ENCODE measurements around the gene CALB2.
A peak's percentile ranks its signal among the peaks of the same experiment; 100 is the strongest.
"Not testable (repeated sequence)": the region's sequence is repeated elsewhere in the genome, so short reads cannot be mapped to it uniquely, and the experiment has no call there.

The CALB2 gene

DNA sequence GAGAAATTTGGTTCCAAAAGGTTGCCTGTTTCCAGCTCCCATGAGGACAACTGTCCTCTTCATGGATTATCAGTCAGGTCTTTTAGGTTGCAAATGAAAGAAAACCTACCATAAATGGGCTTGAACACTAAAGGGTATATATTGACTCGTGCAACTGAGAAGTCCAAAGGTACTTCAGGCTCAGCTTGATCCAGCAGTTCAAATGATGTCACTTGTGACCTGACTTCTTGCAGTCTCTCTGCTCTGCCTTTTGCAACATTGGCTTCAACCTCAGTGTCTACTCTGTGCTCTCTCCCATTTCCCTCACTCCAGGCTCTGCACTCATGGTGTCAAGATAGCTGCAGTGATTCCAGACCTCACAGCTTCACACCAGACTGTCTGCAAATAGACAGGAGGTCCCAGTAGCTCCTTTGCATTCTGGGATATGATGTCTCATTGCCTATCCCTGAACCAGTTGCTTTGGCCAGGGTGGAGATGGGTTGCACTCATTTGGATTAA, 5.5 kb upstream of the CALB2 start:
- DNase-seq (ENCODE audit: low read depth in 2 of 2), result no peak

DNA sequence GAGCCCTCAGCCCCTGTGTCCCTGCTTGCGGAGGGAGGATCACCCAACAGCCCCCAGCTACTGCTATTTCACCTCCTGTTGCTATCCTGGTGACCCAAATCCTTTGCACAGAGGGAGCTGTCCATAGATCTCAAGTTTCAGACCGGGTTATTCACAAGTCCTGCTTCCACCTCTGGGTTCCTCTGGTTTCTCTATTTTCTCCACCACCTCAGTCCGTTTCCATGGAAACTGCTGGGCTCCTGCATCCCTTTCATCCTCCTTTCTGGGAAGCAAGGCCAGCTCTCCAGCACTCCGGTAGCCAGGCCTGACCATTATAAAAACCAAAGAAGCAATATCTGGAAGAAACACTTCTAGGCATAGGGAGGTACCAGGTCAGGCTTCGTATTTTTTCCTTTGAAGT, 4.8 kb upstream of the CALB2 start:
- no peak for DNase-seq (ENCODE audit: low read depth in 2 of 2)

DNA sequence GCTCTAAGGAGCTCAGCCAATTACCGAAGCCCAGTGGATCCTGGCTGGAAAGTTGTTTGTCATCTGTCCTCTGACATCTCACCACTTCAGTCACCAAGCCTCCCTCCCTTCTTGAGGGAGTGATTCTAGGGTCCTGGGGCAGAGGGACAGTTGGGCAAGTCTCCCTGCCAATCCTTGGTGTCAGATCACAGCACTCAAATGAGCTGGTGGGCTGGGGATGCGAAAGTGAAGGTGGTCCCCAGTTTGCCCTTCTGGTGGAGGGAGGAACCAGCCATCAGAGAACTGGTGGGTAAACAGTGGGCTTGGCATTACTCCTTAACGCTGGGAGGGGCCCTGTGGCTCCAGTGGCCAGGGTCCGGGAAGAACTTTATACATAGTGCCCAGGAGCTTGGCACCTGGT, 4.4 kb upstream of the CALB2 start:
- DNase-seq (ENCODE audit: low read depth in 2 of 2), result no peak

DNA sequence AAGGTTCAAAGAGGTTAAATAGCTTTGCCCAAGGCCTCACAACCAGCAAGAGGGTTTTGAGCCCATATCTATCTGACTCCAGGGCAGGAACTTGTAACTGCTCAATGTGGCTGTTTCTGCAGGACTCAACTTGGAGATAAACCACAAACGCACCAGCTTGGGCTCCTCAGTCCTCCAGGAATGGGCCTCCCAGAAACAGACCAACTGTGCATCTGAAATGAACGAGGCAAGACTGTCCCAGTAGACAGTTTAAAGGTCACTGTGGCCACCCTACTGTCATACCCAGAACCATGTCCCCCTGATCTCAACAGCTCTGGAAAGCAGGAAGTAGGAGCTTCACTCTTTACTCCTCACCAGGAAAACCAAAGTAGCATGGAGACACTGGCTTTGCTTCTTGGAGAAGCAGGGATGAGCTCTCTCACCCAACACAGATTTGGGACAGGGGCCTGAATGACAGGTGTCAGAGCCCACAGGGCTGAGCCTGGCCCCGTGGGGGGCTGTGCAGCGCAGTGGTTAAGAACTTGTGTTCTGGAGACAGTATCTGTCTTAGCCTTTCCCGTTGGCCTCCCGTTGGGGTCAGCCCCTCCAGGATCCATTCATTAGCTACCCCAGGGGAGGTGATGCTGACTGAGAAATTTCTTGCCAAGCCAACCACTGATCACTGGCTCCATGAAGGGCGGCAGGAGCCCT, 2.3 kb upstream of the CALB2 start:
- DNase-seq (ENCODE audit: low read depth in 2 of 2), result no peak

DNA sequence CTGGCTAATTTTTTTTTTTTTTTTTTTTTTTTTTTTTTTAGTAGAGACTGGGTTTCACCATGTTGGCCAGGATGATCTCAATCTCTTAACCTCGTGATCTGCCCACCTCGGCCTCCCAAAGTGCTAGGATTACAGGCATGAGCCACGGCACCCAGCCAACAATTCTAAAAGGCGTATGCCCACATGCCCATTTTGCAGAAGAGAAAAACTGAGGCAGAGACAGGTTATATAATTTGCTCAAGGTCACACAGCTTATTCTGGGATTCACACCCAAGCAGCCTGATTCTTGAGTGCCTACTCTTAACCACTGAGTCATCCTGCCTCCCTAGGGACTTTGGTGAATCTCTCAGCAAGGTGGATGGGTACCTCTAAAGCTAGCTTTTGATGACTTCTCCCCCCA, 1.6 kb upstream of the CALB2 start:
- not testable (repeated sequence) for DNase-seq (ENCODE audit: low read depth in 2 of 2)

DNA sequence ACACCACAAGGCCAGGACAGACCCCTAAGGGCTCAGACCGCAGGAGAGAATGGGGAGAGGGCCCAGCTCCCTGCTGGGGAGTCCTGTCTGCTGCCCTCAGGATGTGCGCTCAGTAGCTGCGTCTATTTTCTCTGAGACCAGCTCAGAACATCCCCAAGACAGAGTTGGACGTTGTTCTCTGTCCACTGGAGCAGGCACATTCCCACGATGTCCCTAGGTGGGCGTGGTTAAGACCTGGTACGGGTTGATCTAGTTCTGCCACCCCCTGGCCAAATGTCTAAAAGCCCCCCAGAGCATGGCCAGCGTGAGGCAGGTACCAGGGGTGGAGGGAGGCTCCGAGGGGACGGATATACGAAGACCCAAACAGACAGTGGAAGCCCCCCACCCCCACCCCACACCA, 842 bp upstream of the CALB2 start:
- DNase-seq (ENCODE audit: low read depth in 2 of 2), result no peak

DNA sequence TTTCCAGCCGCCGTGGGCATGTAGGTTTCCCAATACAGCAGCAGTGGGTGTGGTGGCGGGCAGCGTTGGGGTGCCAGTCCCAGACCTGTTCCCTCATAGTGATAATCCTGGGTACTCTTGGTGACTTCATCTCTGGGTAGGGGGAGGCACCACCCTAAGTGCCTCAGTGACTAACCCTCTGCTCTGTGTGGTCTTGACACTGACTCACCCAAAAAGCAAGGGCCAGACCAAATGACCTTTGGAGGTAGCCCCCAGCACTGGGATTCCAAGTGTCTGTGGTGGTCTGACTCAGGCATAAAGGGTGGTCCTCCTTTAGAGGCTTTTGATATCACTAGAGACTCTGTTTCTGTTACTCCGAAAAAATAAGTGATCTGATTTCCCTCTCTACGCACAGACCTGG, 908 bp downstream of the CALB2 start:
- DNase-seq (ENCODE audit: low read depth in 2 of 2), result no peak

DNA sequence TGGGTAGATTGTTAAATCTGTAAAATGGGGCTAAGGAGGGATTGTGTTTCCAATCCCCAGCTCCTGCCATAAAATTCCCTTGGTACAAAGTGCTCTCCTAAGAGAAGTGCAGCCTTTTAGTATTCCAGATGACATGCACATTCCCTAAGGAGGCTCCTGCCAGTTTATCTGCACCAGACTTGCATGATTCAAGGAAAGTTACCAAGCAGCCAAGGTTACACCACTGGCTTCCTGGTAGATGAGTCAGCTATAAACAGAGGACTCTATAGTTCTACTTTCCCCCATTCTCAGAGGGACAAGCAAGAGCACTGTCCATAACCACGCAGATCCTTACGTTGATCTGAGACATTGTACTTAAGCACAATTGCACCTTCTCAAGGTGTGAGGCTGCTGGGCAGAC, 1.9 kb downstream of the CALB2 start:
- DNase-seq (ENCODE audit: low read depth in 2 of 2), result no peak

DNA sequence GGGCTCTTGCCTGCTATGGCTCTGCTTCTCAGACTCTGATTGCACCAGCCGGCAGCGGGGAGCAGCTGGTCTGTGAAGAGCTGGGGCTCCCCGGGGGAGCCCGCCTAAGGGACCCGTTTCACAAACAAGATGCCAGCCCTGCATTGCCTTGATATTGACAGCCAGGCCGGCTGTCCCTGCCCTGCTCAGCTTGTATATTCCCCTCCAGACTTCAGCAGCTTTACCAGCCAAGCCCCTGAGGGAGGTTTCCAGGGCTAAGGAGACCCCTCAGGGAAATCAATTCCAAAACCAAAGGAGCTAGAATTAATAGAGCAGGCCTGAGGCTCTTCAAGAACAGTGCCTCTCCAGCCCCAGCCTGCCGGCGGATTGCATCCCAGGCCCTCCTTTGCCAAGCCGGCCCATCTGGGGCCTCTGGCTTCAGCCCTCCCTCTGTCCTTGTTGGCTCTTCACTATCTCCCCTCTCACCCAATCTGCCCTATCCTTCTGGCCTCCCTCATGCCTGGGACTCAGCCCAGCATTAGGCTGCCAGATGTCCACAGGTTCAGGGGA, 5.7 kb downstream of the CALB2 start:
- DNase-seq (ENCODE audit: low read depth in 2 of 2), result no peak

DNA sequence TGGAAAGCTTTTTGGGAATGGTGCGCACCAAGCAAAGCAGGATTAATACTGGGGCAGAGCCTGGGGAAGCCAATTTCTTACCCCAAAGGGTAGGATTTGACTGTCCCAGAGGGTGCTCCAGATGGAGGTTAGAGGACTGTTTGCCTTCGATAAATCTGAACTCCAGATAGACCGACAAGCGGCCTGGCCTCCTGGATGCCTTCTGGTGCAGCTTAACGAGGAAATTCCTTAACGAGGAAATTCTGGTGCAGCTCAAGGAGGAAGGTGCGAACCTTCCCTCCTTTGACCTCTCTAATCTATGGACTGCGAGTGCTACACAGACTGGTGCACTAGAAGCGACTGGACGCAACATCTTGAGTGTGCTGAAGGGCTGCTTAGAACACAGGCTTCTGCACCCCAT, 6.5 kb downstream of the CALB2 start:
- DNase-seq (ENCODE audit: low read depth in 2 of 2), result no peak

DNA sequence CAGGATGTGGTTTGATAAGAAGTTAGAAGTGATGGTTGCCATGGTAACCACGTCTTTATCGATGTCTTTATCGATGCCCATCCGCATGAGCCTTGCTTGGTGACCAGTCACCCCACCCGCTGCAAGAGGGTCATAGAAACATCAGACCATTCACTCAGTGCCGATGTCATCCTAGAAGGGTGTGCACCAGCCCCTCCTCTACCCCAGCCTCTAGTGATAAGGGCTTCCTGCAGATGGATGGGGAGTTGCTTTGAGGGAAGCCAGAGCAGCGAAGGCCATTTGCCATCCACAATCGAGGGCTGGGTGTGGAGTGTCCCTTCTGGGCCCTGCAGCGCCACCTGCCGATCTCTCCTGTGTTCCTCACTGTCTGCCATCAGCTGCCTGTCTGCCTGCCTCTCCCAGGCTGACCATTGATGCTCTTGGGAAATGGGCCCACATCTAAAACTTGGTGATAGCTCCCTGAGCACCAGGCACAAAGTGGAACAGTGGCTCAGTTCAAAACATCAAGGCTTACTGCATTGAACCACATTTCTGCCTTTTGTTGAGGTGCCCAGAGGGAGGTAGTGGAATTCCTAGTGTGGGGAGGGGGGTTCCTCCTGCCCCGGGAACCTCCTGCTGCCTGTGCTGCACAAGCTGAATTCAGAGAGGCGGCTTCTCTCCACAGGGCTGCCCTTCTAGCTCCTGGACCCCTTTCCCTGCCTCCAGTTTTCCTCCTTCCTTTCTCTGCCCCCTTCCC, 8.9 kb downstream of the CALB2 start:
- peak in 1 of 2 donors; percentile 20 for DNase-seq (ENCODE audit: low read depth in 2 of 2)

DNA sequence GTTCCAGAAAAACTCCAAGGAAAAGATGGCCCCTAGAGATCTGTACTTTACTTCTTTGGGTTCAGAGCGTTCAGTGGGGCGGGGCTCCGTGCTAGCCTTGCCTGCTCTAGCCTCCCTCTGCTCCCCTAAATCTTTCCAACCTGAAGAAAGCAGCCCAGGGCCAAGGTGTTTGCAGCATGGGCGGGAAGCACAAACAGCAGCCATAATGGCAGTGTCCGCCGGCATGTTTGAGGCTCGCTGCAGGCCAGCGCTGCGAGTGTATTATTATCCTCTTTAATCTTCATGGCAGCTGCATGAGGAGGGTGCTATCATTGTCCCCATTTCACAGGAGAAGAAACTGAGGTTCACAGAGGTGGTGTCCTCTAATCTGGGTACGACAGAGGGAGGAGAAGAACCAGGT, 10.4 kb downstream of the CALB2 start:
- no peak for DNase-seq (ENCODE audit: low read depth in 2 of 2)

DNA sequence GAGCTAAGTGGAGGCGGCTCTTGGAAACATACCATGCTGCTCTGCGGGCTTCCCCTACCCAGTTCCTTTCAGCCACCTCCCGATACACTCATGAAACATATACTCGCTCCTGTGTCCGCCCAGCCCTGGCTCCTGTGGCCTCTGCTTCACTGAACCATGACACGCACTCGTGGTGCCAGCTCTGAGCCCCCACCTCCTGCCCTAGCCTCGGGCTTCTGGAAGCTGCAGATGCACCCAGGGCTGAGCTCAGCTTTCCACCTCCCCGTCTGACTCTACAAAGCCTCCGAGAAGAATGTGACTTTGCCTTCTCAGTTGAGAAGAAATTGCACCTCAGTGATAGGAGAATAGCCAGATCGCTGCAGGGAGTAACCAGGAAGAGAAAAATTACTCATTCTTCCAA, 11.0 kb downstream of the CALB2 start:
- DNase-seq (ENCODE audit: low read depth in 2 of 2), result no peak

DNA sequence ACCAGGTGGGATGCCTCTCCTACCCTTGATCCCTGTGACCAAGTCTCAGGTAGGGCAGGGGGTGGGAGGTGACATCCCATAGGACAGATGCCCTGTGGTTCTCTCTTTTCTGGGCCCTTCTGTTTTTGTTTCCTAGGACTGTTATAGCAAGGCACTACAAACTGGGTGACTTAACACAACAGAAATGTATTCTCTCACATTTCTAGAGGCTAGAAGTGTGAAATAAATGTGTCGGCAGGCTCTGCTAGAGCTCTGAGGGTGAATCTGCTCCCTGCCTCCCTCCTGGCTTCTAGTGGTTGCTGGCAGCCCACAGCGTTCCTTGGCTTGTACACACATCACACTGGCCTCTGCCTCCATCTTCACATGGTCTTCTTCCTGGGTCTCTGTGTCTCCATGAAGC, 12.7 kb downstream of the CALB2 start:
- DNase-seq (ENCODE audit: low read depth in 2 of 2), result no peak

DNA sequence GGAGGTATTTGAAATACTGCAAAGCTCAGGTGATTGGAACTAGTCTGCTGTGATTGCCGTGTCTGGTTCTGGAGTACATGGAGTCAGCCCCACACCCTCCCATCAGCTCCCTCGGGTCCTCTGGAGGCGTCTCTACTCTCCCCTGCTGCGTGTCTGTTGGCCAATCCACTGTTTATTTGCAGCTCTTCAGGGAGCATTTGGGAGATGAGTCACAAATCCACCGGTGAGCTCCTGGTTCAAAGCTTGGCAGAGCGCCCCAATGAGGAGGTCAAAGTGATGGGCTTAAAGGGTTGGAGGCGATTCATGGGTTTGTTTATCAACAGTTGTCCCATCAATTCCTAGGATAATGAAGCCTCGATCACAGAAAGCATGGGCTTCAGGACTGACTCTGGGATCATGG, 14.6 kb downstream of the CALB2 start:
- no peak for DNase-seq (ENCODE audit: low read depth in 2 of 2)

DNA sequence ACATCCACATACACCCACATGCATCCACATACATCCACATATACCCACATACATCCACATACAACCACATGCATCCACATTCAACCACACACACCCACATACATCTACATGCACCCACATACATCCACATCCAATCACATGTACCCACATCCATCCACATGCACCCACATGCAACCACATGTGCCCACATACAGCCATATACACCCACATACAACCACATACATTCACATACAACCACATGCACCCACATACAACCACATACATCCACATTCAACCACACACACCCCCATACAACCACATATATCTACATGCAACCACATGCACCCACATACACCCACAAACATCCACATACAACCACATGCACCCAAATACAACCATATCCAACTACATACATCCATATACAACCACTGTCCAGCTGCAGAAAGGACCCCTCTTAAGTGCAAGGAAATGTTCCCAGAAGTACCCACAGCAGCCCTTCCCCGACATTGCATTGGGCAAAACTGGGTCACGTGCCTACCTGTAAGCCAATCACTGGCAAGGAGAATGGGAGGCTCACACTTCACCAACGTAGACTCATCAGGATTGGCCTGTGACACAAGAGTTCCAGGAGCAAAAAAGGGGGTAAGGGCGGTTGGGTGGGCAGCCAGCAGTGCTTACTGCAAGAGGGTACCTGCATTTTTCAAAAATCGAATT, 18.1 kb downstream of the CALB2 start:
- no peak for DNase-seq (ENCODE audit: low read depth in 2 of 2)

DNA sequence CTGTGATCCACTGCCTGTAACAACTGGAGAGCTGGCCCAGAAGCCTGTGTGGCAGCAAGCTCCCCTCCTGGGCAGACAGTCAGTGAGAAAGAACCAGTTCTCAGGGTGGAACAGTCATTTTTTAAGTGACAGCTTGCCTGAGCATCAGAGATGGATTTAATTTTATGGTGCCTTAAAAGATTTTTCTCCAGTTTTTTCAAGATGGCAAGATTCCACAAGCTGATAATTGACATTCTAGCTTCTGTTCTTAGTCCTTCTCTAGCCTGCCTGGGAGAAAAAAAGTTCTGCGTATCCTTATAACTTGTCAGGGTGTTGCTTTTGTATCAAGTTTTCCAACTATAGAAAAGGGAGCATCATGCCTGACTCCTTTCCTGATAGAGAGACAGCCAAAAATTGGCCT, 21.2 kb downstream of the CALB2 start:
- DNase-seq (ENCODE audit: low read depth in 2 of 2), result no peak

DNA sequence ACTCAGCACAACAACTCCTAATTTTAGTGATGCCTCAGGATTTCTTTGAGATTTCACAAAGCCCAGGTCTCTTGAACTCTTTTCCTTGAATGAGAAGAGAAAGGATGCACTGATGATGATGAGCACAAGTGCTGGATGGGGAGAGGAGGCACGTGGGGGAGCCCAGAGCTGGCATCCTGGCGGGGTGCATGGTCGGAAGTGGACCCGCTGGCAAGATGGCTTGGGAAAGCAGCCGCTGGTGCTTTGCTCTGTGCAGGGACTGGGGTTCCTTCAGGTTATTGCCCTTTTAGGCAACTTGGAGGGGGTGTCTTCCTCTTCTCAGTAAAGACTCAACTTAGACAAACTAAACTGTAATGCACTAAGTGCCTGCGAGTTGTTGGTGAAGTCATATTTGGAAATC, 22.3 kb downstream of the CALB2 start:
- no peak for DNase-seq (ENCODE audit: low read depth in 2 of 2)

DNA sequence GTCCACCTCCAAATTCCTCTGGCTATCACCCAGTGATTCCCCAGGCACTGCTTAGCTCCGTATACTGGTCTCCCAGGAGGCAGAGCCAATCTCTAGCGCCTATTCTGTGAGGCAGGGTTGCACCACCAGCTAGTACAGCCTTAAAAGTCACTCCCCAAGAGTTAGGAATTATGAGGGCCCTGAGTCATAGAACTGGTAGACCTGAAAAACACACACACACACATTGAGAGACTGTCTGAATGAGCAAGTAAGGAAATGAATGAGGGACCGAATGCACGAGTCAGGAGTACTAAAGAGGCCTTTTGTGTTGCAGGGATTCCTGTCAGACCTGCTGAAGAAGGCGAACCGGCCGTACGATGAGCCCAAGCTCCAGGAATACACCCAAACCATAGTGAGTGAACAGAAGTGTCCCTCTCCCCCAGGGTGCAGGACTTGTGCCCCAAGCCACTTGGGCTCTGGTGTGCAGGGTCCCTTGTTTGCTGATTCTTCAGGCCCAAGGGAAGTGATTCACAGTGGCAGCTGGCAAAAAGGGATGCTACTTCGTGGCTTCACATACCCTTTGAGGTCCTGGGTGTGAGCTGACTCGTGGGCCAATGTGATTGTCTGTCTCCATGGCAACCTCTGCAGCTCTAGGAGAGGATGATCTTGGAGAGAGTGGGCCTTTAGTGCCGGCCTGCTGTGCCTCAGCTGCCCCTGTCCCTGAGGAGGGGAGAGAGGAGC, 24.7 kb downstream of the CALB2 start:
- no peak for DNase-seq (ENCODE audit: low read depth in 2 of 2)

DNA sequence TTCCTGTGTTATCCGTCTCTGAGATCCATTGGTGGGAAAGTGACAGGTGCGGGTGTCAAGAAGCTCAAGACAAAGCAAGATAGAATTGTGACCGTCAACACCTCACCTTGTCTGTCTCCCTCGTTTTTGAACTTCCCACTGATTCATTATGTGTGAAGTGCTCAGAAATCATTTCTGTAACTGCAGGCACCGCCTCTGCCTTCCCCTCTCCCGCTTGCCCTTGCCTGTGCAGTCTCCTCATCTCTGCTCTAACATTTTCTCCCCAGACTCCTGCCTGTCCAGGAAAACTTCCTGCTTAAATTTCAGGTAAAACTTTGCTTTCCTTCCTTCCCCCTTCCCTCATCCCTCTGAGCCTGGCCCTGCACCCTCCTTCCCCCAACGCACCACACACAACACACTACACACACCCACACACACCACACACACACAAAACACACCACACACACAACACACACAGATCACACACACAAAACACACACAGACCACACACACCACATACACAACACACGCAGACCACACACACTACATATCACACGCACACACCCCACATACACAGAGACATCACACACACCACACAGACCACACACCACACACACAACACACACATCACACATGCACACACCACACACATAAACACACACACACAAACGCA, 25.7 kb downstream of the CALB2 start:
- DNase-seq (ENCODE audit: low read depth in 2 of 2), result no peak

DNA sequence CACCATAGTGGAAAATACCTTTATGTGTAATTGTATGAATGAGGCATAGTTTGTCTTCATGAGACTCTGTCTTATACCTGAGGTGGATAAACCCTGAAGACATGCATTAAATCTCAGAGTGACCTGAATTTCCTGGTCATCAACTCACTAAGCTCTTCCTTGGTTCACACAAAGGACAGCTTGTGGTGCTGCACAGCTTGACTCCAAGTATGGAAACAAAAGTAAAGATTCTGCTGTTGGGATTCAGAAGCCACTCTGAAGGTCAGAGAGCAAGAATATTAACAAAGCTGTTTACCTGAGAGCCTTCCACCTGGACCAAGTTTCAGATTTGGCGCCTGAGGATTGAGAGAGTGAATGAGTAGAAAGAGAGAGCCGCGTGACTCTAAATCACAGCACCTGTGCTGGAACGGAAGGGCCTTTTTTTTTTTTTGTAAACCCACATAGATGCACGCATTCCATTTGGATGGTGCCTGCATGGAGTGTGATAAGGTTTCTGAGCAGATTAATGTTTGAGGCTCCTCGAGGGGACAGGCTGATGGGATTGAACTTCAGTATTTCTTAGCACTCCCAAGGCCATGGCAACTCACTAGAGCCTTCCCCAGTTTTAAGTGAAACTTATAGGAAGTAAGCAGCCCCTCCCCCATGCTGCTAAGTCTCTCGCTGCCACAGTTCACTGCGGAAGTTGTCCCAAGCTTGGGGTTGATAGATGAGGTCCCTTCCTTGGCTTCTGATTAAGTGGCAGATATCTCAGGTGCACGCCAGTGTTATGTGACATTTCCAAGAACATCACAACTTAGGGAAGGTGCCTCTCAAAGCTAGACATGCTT, 28.7 kb downstream of the CALB2 start:
- no peak for DNase-seq (ENCODE audit: low read depth in 2 of 2)

All from stimulated activated CD4-positive, alpha-beta T cell treated with anti-CD3 and anti-CD28 coated beads, Interleukin-1b, Interleukin-23, amount 100 ng/mL, for 4 hours (primary cell).